ENCODE measurements around the gene TNFRSF12A.

GRCh38 chr16:2985893-2986355 lies 34.2 kb upstream of the TNFRSF12A start:
- TF ChIP-seq CTCF (IDR thresholded peaks at IDR 0.05) (no peak), POLR2A (IDR thresholded peaks at IDR 0.05) (no peak)
